GM10266 (cell line): ENCODE measurements around the gene GNS.

Experiments
- DNase-seq: peaks from one replicate; pipeline ENCODE4 v3.0.0; 2012; ENCODE audit errors: extremely low spot score
- TF ChIP-seq, protein P1 (sequence below): IDR thresholded peaks from 2 replicates; pipeline ENCODE4 v1.5.1; 2012; ENCODE audit warnings: mild to moderate bottlenecking, low read depth; ENCODE audit not compliant: control insufficient read depth, insufficient read depth; ENCODE audit errors: missing control alignments

GNS gene

DNA sequence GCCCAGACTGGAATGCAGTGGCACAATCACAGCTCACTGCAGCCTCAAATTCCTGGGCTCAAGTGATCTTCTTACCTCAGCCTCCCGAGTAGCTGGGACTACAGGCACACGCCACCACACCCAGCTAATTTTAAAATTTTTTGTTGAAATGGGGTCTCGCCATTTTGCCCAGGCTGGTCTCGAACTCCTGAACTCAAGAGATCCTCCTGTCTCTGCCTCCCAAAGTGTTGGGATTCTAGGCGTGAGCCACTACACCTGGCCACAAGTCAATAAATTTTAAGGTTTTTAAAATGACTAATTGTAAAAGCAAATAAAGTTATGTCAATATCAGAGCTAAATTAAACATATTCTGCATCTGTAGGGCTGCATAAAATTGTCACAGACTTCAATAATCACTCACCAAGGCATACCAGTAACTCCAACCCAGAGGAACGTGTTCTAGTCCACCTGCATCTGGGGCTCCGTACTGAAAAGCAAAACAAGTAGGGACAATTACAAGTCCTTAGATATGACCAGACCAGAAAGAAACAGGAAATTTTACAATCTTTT lies 13.9 kb downstream of the GNS start:
- no peak for DNase-seq
- TF ChIP-seq, protein P1, sequence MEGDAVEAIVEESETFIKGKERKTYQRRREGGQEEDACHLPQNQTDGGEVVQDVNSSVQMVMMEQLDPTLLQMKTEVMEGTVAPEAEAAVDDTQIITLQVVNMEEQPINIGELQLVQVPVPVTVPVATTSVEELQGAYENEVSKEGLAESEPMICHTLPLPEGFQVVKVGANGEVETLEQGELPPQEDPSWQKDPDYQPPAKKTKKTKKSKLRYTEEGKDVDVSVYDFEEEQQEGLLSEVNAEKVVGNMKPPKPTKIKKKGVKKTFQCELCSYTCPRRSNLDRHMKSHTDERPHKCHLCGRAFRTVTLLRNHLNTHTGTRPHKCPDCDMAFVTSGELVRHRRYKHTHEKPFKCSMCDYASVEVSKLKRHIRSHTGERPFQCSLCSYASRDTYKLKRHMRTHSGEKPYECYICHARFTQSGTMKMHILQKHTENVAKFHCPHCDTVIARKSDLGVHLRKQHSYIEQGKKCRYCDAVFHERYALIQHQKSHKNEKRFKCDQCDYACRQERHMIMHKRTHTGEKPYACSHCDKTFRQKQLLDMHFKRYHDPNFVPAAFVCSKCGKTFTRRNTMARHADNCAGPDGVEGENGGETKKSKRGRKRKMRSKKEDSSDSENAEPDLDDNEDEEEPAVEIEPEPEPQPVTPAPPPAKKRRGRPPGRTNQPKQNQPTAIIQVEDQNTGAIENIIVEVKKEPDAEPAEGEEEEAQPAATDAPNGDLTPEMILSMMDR = no peak

DNA sequence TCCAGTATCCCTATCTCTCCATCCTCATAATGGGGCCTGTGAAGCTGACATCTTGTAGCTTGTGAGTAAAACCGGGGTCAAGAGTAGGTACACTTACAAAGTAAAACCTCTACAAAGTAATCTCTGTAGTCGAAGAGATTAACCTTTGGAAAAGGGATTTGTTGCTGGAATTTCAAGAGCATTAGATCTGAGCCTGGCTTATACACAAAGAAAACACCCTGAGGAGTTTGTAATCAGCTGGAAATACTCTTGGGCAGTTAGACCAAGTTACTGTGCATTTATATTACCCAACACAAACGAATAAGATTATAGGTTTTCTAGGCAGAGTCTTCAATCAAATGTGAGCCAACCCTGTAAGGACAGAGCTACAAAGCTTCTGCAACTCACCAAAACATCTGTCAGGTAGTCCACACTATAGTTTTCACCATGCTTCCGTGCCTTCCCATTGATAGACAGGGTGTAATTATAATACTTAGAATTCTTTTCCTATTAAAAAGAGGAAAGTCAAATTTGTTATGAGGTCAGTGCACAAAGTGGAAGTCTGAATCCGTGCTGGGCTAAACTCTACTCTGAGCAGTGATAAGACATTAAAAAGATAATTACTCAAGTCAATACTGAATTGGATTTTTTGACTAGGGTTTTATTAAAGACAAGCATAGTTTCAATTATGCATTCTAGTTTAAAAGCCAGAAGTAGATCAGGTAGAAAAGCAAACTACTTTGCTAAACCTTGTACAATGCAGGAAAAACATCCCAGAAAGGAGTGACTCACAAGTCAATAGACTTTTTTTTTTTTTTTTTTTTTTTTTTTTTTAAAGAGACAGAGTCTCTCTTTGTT lies 14.6 kb downstream of the GNS start:
- TF ChIP-seq, protein P1 = no peak
- no peak for DNase-seq

DNA sequence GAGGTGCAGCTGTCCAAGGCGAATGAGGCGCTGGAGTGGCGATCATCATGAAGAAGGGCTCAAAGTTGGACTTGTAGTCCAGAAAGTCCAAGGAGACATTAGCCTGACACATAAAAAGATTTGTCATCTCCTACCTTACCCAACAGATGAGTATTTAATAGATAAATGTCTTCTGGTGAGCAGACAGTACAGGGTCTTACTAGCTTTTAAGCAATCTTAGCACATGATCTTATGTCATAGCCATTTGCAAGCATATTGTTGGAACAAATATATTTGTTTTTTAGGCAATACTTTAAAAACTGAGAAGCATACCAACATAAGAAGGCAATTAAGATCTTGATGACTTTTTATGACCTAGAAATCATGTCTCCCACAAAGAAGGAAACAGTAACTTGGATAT lies 16.0 kb downstream of the GNS start:
- TF ChIP-seq, protein P1 = no peak
- DNase-seq = no peak

DNA sequence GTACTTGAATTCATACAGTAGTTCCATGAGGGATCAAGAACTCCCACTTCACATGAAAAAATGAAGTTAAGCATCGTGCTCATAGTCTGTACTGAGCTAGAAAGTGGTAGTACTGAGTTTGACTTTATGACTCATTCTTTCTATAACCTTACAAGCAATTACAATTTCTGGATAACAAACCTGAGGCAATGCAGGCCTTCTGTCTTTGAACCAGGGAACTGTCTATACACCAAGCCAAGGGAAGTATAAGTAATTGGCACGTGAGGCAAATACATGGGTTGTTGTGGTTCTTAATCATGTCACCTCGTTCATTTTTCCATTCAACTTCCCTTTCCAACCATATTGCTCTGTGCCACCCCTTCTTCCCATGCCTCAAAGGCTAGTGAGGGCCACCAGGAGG lies 16.8 kb downstream of the GNS start:
- no peak for DNase-seq
- TF ChIP-seq, protein P1 = no peak

DNA sequence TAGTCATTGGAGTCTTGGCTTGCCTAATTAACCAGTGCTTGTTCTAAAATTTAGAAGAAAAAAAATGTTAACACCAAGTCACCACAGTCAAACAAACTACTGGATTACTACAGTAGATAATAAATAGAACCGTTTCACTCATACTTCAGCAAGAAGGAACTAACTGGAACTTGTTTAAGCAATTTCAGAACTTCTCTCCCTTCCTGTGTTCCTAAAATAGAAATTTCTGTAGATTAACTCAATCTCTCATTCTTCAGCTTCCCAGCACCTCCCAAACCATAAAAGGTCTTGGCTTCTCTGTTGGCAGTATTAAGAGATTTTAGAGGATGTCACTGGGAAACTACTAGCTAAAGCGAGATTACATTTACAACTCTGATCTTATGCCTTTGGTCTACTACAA lies 18.6 kb downstream of the GNS start:
- no peak for DNase-seq
- TF ChIP-seq, protein P1 = no peak

DNA sequence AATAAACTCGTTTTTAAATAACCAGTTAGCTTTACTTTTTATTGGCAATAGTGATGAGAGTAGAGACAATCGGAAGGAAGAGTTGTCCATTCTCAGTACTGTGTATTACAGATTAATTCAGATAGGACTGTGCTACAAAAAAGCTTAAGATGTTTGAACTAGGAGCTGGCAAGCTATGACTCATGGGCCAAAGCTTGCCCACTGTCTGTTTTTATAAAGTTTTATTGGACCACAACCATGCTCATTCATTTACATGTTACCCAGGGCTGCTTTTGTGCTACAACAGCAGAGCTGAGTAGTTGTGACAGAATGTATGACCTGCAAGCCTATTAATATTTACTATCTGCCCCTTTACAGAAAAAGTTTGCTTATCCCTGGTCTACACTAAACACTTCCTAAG lies 19.4 kb downstream of the GNS start:
- TF ChIP-seq, protein P1 = no peak
- DNase-seq = no peak

DNA sequence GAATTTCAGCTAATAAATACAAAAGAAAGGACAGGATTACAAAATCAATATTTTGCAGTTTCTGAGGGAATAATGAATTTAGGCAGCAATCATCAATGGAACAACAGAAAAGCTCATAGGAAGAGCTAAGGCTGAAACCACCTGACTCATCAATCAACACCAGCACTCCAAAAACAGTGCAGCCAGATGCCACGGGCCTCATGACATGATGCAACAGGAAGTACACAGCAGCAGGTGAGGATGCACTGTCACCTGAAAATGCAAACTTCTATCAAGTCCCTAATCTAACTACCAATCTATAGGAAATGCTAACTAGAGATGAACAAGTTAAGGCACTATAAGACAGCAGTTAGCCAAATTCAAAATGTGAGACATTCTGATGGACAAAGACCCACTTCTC lies 21.7 kb downstream of the GNS start:
- no peak for DNase-seq
- TF ChIP-seq, protein P1 = no peak
